MM.1S (cell line): ENCODE measurements around the gene HIPK1.

Experiments
- DNase-seq: peaks from one replicate; pipeline ENCODE4 v3.0.0-alpha.2; 2015
- H2AFZ ChIP-seq: fragments of 300-600 bp; sonication (generic); 2 replicates; pipeline ENCODE4 v1.6.0; 2016; ENCODE audit warnings: antibody characterized with exemption, low read length
- H3F3A ChIP-seq: fragments of 300-600 bp; sonication (generic); 2 replicates; pipeline ENCODE4 v1.6.1; 2016; ENCODE audit warnings: mild to moderate bottlenecking, antibody characterized with exemption, low read length, moderate library complexity, mixed read lengths; ENCODE audit not compliant: insufficient read depth
- H3K27ac ChIP-seq: fragments of 300-600 bp; sonication (generic); 2 replicates; pipeline ENCODE4 v1.5.1; 2016; ENCODE audit warnings: mild to moderate bottlenecking, low read length
- H3K27me3 ChIP-seq: fragments of 300-600 bp; sonication (generic); replicated peaks from 2 replicates; pipeline ENCODE4 v1.6.0; 2016; ENCODE audit warnings: low read length; ENCODE audit not compliant: insufficient read depth
- H3K36me3 ChIP-seq: fragments of 300-600 bp; sonication (generic); replicated peaks from 2 replicates; pipeline ENCODE4 v1.6.1; 2016; ENCODE audit warnings: mild to moderate bottlenecking, low read length, mixed read lengths; ENCODE audit not compliant: insufficient read depth
- H3K4me1 ChIP-seq: fragments of 300-600 bp; sonication (generic); 2 replicates; pipeline ENCODE4 v1.6.1; 2016; ENCODE audit warnings: low read length, mixed read lengths
- H3K4me2 ChIP-seq: fragments of 300-600 bp; sonication (generic); 2 replicates; pipeline ENCODE4 v1.6.0; 2016; ENCODE audit warnings: low read depth, low read length
- H3K4me3 ChIP-seq: fragments of 300-600 bp; sonication (generic); 2 replicates; pipeline ENCODE4 v1.5.1; 2016; ENCODE audit warnings: low read length, mixed read lengths
- H3K79me2 ChIP-seq: fragments of 300-600 bp; sonication (generic); 2 replicates; pipeline ENCODE4 v1.6.1; 2016; ENCODE audit warnings: mixed run types, low read length, mixed read lengths
- H3K9ac ChIP-seq: fragments of 300-600 bp; sonication (generic); 2 replicates; pipeline ENCODE4 v1.6.1; 2016; ENCODE audit warnings: low read length, mixed read lengths
- H3K9me2 ChIP-seq: fragments of 300-600 bp; sonication (generic); replicated peaks from 2 replicates; pipeline ENCODE4 v1.6.1; 2016; ENCODE audit warnings: mild to moderate bottlenecking, low read length, mixed read lengths; ENCODE audit not compliant: insufficient read depth
- H3K9me3 ChIP-seq: fragments of 300-600 bp; sonication (generic); replicated peaks from 2 replicates; pipeline ENCODE4 v1.6.1; 2016; ENCODE audit warnings: mild to moderate bottlenecking, low read length, mixed read lengths; ENCODE audit not compliant: insufficient read depth
- H4K20me1 ChIP-seq: fragments of 300-600 bp; sonication (generic); 2 replicates; pipeline ENCODE4 v1.6.1; 2016; ENCODE audit warnings: mild to moderate bottlenecking, low read length, moderate library complexity, mixed read lengths; ENCODE audit not compliant: insufficient read depth
- CTCF ChIP-seq: fragments of 300-600 bp; sonication (generic); IDR thresholded peaks from 2 replicates; pipeline ENCODE4 v1.5.1; 2016; ENCODE audit warnings: antibody characterized with exemption, low read length, mixed read lengths
- EZH2 ChIP-seq: fragments of 300-600 bp; sonication (generic); optimal IDR thresholded peaks from 2 replicates; pipeline ENCODE3; 2017; ENCODE audit warnings: low read depth, mild to moderate bottlenecking, antibody characterized with exemption, low read length, mixed read lengths
- EZH2phosphoT487 ChIP-seq: fragments of 300-600 bp; sonication (generic); IDR thresholded peaks from 2 replicates; pipeline ENCODE4 v1.6.1; 2018; ENCODE audit warnings: antibody characterized with exemption, low read length

The HIPK1 gene

GRCh38 chr1:113980110-113980509 is 51.0 kb downstream of the HIPK1 start:
- no peak overlapping the region for H3K4me3 ChIP-seq
- H3K27me3 ChIP-seq: no peaks in the 10 kb centered on the region
- no peaks in the 10 kb centered on the region for H3K9me3 ChIP-seq
- no peaks in the 10 kb centered on the region for H3K36me3 ChIP-seq
- H3F3A ChIP-seq: no peaks in the 10 kb centered on the region
- no peaks in the 10 kb centered on the region for H3K4me1 ChIP-seq
- no peak for DNase-seq
- no peak overlapping the region for H3K27ac ChIP-seq
- H4K20me1 ChIP-seq: no peaks in the 10 kb centered on the region; the same call in 1 of the 2 replicates
- H3K79me2 ChIP-seq: no peaks in the 10 kb centered on the region
- H3K9me2 ChIP-seq: no peaks in the 10 kb centered on the region
- TF ChIP-seq EZH2 (no peak), CTCF (no peak), EZH2phosphoT487 (no peak)
- H3K9ac ChIP-seq: no peak overlapping the region
- no peak overlapping the region for H2AFZ ChIP-seq
- H3K4me2 ChIP-seq: no peak overlapping the region

- H3K27ac ChIP-seq: no peak overlapping the region
- H3K9me2 ChIP-seq: no peaks in the 10 kb centered on the region
- TF ChIP-seq EZH2phosphoT487: no peak
- no peak for TF ChIP-seq EZH2
- no peak for TF ChIP-seq CTCF
- H3K4me3 ChIP-seq: no peak overlapping the region
- H3K79me2 ChIP-seq: no peaks in the 10 kb centered on the region
- no peaks in the 10 kb centered on the region for H3K36me3 ChIP-seq
- H3K4me1 ChIP-seq: no peaks in the 10 kb centered on the region
- DNase-seq: no peak
- H3K27me3 ChIP-seq: no peaks in the 10 kb centered on the region
- H3K4me2 ChIP-seq: 0 out of 2 replicates have a peak overlapping the region, but pooled peaks have one; percentile 15
- no peak overlapping the region for H3K9ac ChIP-seq
- H3F3A ChIP-seq: no peaks in the 10 kb centered on the region
- no peaks in the 10 kb centered on the region for H4K20me1 ChIP-seq
- no peak overlapping the region for H2AFZ ChIP-seq
- no peaks in the 10 kb centered on the region for H3K9me3 ChIP-seq
Observed at GRCh38 chr1:113981962-113982931, 53.1 kb downstream of the HIPK1 start.

- no peak overlapping the region for H3K4me3 ChIP-seq
- TF ChIP-seq EZH2: no peak
Observed at GRCh38 chr1:113982949-113983348, 53.8 kb downstream of the HIPK1 start.

GRCh38 chr1:113983391-113983790 is 54.3 kb downstream of the HIPK1 start:
- no peak overlapping the region for H3K27ac ChIP-seq
- H3K27me3 ChIP-seq: no peaks in the 10 kb centered on the region
- no peak overlapping the region for H3K4me2 ChIP-seq
- H3K9me2 ChIP-seq: no peaks in the 10 kb centered on the region
- TF ChIP-seq EZH2 (no peak), CTCF (no peak), EZH2phosphoT487 (no peak)
- H3K79me2 ChIP-seq: no peaks in the 10 kb centered on the region
- H3K36me3 ChIP-seq: no peaks in the 10 kb centered on the region
- no peaks in the 10 kb centered on the region for H3F3A ChIP-seq
- no peaks in the 10 kb centered on the region for H3K4me1 ChIP-seq
- H3K9ac ChIP-seq: no peak overlapping the region
- no peaks in the 10 kb centered on the region for H4K20me1 ChIP-seq
- H3K9me3 ChIP-seq: no peaks in the 10 kb centered on the region
- no peak for DNase-seq
- H2AFZ ChIP-seq: no peak overlapping the region
- no peak overlapping the region for H3K4me3 ChIP-seq

More at GRCh38 chr1:113982949-113983348, 53.8 kb downstream of the HIPK1 start:
- DNase-seq: no peak
- H4K20me1 ChIP-seq: no peaks in the 10 kb centered on the region
- H3K4me2 ChIP-seq: 0 out of 2 replicates have a peak overlapping the region, but pooled peaks have one; percentile 15
- H3K9me2 ChIP-seq: no peaks in the 10 kb centered on the region
- no peaks in the 10 kb centered on the region for H3K79me2 ChIP-seq
- H3F3A ChIP-seq: no peaks in the 10 kb centered on the region
- H3K9ac ChIP-seq: no peak overlapping the region
- H3K27me3 ChIP-seq: no peaks in the 10 kb centered on the region
- H3K4me1 ChIP-seq: no peaks in the 10 kb centered on the region
- H3K27ac ChIP-seq: no peak overlapping the region
- H3K36me3 ChIP-seq: no peaks in the 10 kb centered on the region
- H2AFZ ChIP-seq: no peak overlapping the region
- no peaks in the 10 kb centered on the region for H3K9me3 ChIP-seq
